ENCODE results near the gene IGFBP1.

- TF ChIP-seq CTCF (IDR thresholded peaks at IDR 0.05) = no peak
- TF ChIP-seq ZFX (IDR thresholded peaks at IDR 0.05; ENCODE audit: borderline replicate concordance) = no peak
Measured at GRCh38 chr7:45919993-45920459, 31.7 kb downstream of the IGFBP1 start.
